NB4 (cell line): ENCODE results near the gene PSMD4.

Experiments
- MYC ChIP-seq: IDR thresholded peaks from 2 replicates; pipeline ENCODE4 v1.6.1; 2011; ENCODE audit warnings: low read depth, low read length
- POLR2A ChIP-seq: IDR thresholded peaks from 2 replicates; pipeline ENCODE4 v1.6.1; 2011; ENCODE audit warnings: mild to moderate bottlenecking; ENCODE audit not compliant: insufficient read length; ENCODE audit errors: extremely low read depth
- TF ChIP-seq, protein P1 (sequence below): IDR thresholded peaks from one replicate; pipeline ENCODE4 v1.5.1; 2012; ENCODE audit warnings: low read depth, low read length
- TF ChIP-seq, protein P2 (sequence below): IDR thresholded peaks from 2 replicates; pipeline ENCODE4 v1.6.1; 2011; ENCODE audit warnings: low read depth, low read length

DNA sequence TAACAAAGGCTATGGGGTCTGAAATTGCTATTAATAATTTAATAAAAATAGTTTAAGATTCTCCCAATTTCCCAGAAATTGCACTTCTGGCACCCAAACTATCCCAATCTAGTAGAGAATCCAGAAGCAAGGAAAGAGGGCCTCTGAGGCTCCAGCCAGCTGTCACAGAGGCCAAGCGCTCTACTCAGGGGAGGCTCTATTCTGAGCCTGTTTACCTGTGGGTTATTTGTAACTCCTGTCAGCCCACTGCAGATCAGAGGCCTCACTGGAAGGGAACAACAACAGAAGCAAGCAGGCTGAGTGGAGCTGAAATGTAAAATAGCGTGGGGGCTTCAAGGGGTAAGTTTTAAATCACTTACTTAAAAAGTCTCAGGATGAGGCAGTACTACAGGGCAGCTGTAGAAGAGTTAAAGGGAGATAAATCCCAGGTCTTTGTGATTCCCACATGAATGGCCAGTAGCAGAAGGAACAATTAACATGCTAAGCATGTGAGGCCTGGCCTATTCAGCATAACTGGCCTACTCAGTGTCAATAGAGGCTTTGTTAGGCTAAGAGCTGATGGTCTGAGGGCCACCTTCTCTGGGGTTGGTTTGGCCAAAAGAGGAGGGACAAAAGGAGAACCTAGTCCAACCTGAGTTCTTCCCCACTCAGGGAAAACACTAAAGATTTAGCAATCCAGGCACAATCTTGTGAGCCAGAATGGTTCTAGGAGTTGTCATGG, 40.4 kb downstream of the PSMD4 start:
- TF ChIP-seq, protein P1, sequence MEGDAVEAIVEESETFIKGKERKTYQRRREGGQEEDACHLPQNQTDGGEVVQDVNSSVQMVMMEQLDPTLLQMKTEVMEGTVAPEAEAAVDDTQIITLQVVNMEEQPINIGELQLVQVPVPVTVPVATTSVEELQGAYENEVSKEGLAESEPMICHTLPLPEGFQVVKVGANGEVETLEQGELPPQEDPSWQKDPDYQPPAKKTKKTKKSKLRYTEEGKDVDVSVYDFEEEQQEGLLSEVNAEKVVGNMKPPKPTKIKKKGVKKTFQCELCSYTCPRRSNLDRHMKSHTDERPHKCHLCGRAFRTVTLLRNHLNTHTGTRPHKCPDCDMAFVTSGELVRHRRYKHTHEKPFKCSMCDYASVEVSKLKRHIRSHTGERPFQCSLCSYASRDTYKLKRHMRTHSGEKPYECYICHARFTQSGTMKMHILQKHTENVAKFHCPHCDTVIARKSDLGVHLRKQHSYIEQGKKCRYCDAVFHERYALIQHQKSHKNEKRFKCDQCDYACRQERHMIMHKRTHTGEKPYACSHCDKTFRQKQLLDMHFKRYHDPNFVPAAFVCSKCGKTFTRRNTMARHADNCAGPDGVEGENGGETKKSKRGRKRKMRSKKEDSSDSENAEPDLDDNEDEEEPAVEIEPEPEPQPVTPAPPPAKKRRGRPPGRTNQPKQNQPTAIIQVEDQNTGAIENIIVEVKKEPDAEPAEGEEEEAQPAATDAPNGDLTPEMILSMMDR: no peak
- TF ChIP-seq MYC: no peak
- TF ChIP-seq POLR2A: no peak
- TF ChIP-seq, protein P2, sequence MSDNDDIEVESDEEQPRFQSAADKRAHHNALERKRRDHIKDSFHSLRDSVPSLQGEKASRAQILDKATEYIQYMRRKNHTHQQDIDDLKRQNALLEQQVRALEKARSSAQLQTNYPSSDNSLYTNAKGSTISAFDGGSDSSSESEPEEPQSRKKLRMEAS: no peak
